K562 (cell line): ENCODE measurements around the gene TTC24. TPM values are rescaled to one million over a fixed set of nuclear protein-coding genes. Genes with fewer than 3 reads are reported as not detected.
A peak's percentile ranks its signal among the peaks of the same experiment; 100 is the strongest.

Source experiments
- ATAC-seq: fragments of 200-7000 bp; cut with Tn5 transposase; 3 replicates; pipeline ENCODE4 v1.9.1; 2020; ENCODE audit warnings: moderate library complexity
- BruUV-seq: library from RNA; stranded (reverse); fragments of 400-500 nt; replicated peaks from 2 replicates; lab custom pipeline; 2021; lab: Mats Ljungman, UMichigan
- CTCF ChIA-PET: fragments of 300-600 bp; formaldehyde crosslinking; extraction: SDS; loops from one replicate; lab custom pipeline; 2021; ENCODE audit warnings: low intra/inter-chr PET ratio; lab: Yijun Ruan, JAX
- POLR2A ChIA-PET: fragments of 300-600, 350-650 bp; sonication (Branson Sonifier 250); formaldehyde crosslinking; extraction: SDS; loops from one replicate; lab custom pipeline; 2021; ENCODE audit warnings: antibody characterized with exemption, inconsistent platforms; lab: Yijun Ruan, JAX
- DNase-seq, 4 experiments: peaks; one replicate each; pipeline versions ENCODE4 v3.0.0 to v3.0.0-alpha.2; 2011 to 2018; ENCODE audit warnings: low spot score in 3 of 4, mixed read lengths in 3 of 4; ENCODE audit errors: extremely low read depth in 1 of 4
- FAIRE-seq: peaks from 2 replicates; lab custom pipeline; 2011; peaks lifted over from hg19 to GRCh38; lab: Jason Lieb, UNC
- H2AFZ ChIP-seq: 2 replicates; pipeline ENCODE4 v1.6.0; 2011; ENCODE audit warnings: low read depth, low read length, control low read depth, inconsistent platforms
- H3K27ac ChIP-seq: fragments of 200-600 bp; 3 replicates; pipeline ENCODE4 v1.8.0; 2011; ENCODE audit warnings: low read depth, mild to moderate bottlenecking, control low read depth, inconsistent platforms, low read length, moderate library complexity, mixed read lengths; ENCODE audit errors: extremely low read depth
- H3K27me3 ChIP-seq, 2 experiments: fragments of 300-600 bp in 1 of 2; 2 replicates in 1 of 2; 3 replicates in 1 of 2; pipeline versions ENCODE4 v1.6.0 to v1.8.0; 2011; ENCODE audit warnings: inconsistent platforms in 2 of 2, low read length in 2 of 2, mild to moderate bottlenecking in 1 of 2, mixed read lengths in 1 of 2, moderate library complexity in 1 of 2; ENCODE audit not compliant: control insufficient read depth in 2 of 2, insufficient read depth in 2 of 2
- H3K36me3 ChIP-seq: fragments of 300-600 bp; 3 replicates; pipeline ENCODE4 v1.8.0; 2011; ENCODE audit warnings: mild to moderate bottlenecking, low read length, inconsistent platforms; ENCODE audit not compliant: control insufficient read depth, insufficient read depth
- H3K4me1 ChIP-seq, 2 experiments: fragments of 200-600 bp in 1 of 2; replicated peaks in 1 of 2; 2 replicates in 1 of 2; 3 replicates in 1 of 2; pipeline versions ENCODE4 v1.5.1 to v1.8.0; 2011; ENCODE audit warnings: inconsistent platforms in 2 of 2, low read length in 2 of 2, mild to moderate bottlenecking in 1 of 2, mixed read lengths in 1 of 2, moderate library complexity in 1 of 2; ENCODE audit not compliant: control insufficient read depth in 2 of 2, insufficient read depth in 2 of 2
- H3K4me2 ChIP-seq: 2 replicates; pipeline ENCODE4 v1.6.1; 2011; ENCODE audit warnings: low read length, control low read depth, inconsistent platforms, mixed read lengths; ENCODE audit not compliant: insufficient read depth
- H3K4me3 ChIP-seq: fragments of 200-600 bp; sonication (generic), shearing (Covaris generic); 2 replicates; pipeline ENCODE4 v1.5.1; 2016; ENCODE audit warnings: control low read depth, inconsistent platforms
- H3K79me2 ChIP-seq: fragments of 200-600 bp; 3 replicates; pipeline ENCODE4 v1.8.0; 2011; ENCODE audit warnings: low read length, inconsistent platforms; ENCODE audit not compliant: control insufficient read depth, insufficient read depth
- H3K9ac ChIP-seq, 2 experiments: 2 replicates each; pipeline versions ENCODE4 v1.6.0 to v1.6.1; 2011; ENCODE audit warnings: low read depth in 2 of 2, low read length in 2 of 2, control low read depth in 1 of 2, inconsistent platforms in 1 of 2, mild to moderate bottlenecking in 1 of 2, mixed read lengths in 1 of 2; ENCODE audit not compliant: insufficient read depth in 1 of 2
- H3K9me1 ChIP-seq: one replicate; pipeline ENCODE4 v1.6.0; 2011; ENCODE audit warnings: inconsistent platforms, mild to moderate bottlenecking, low read length, moderate library complexity; ENCODE audit not compliant: control insufficient read depth, insufficient read depth
- H3K9me3 ChIP-seq: replicated peaks from 2 replicates; pipeline ENCODE4 v1.5.1; 2011; ENCODE audit warnings: low read depth, low read length, inconsistent platforms; ENCODE audit not compliant: control insufficient read depth, insufficient read depth
- H4K20me1 ChIP-seq: replicated peaks from 2 replicates; pipeline ENCODE4 v1.6.1; 2011; ENCODE audit warnings: low read length, inconsistent platforms, mixed read lengths; ENCODE audit not compliant: control insufficient read depth, insufficient read depth
- CBX3 ChIP-seq, 2 experiments: IDR thresholded peaks; 1 replicate in 1 of 2; 2 replicates in 1 of 2; pipeline ENCODE4 v1.6.1; 2012; ENCODE audit warnings: inconsistent platforms in 2 of 2, low read length in 2 of 2, borderline replicate concordance in 1 of 2, control low read depth in 1 of 2
- CCAR2 ChIP-seq: fragments of 200-400 bp; formaldehyde crosslinking; IDR thresholded peaks from 2 replicates; pipeline ENCODE4 v1.6.1; 2017; ENCODE audit warnings: mild to moderate bottlenecking, low read depth, low read length
- CTBP1 ChIP-seq: fragments of 450-650 bp; IDR thresholded peaks from 2 replicates; pipeline ENCODE4 v1.6.1; 2016; ENCODE audit warnings: borderline replicate concordance
- DIDO1 ChIP-seq: fragments of 450-650 bp; IDR thresholded peaks from 2 replicates; pipeline ENCODE4 v1.6.1; 2016; ENCODE audit warnings: low read depth, missing biosample characterization, missing genetic modification characterization
- DMBX1 ChIP-seq: fragments of 250-450 bp; sonication (Bioruptor Pico); IDR thresholded peaks from 2 replicates; pipeline ENCODE4 v1.8.0; 2022; ENCODE audit warnings: inconsistent platforms, mild to moderate bottlenecking, moderate library complexity, borderline replicate concordance
- E2F3 ChIP-seq: fragments of 250-450 bp; sonication (Bioruptor Pico); IDR thresholded peaks from 2 replicates; pipeline ENCODE4 v1.4.0; 2020; ENCODE audit warnings: mild to moderate bottlenecking
- ETV1 ChIP-seq: fragments of 450-650 bp; conservative IDR thresholded peaks from 2 replicates; pipeline ENCODE4 v1.6.1; 2016; ENCODE audit warnings: missing genetic modification characterization, control low read depth, low read depth, missing compliant biosample characterization
- HDAC2 ChIP-seq: fragments of 450-650 bp; IDR thresholded peaks from 2 replicates; pipeline ENCODE4 v1.6.1; 2016; ENCODE audit warnings: mild to moderate bottlenecking
- HSF4 ChIP-seq: fragments of 250-450 bp; sonication (Bioruptor Pico); IDR thresholded peaks from 2 replicates; pipeline ENCODE4 v2.1.2; 2022; ENCODE audit warnings: mild to moderate bottlenecking, moderate library complexity, borderline replicate concordance
- KDM5B ChIP-seq: fragments of 200-600 bp; sonication (generic); IDR thresholded peaks from 2 replicates; pipeline ENCODE4 v1.6.1; 2012; ENCODE audit warnings: low read depth, mild to moderate bottlenecking, moderate library complexity, low read length, control low read depth, inconsistent platforms; ENCODE audit not compliant: insufficient replicate concordance
- L3MBTL2 ChIP-seq: fragments of 450-650 bp; IDR thresholded peaks from 2 replicates; pipeline ENCODE4 v1.6.1; 2016; ENCODE audit warnings: mild to moderate bottlenecking, moderate library complexity
- NBN ChIP-seq: fragments of 450-650 bp; IDR thresholded peaks from 2 replicates; pipeline ENCODE4 v1.6.1; 2016; ENCODE audit warnings: low read depth, mild to moderate bottlenecking
- NR1H2 ChIP-seq: sonication (generic); formaldehyde crosslinking; IDR thresholded peaks from 2 replicates; pipeline ENCODE4 v1.4.0; 2020; ENCODE audit warnings: mild to moderate bottlenecking, missing genetic modification reagents
- POLR2AphosphoS5 ChIP-seq: IDR thresholded peaks from 2 replicates; pipeline ENCODE4 v1.6.1; 2011; ENCODE audit warnings: mild to moderate bottlenecking, low read depth, low read length, moderate library complexity; ENCODE audit not compliant: control insufficient read depth, insufficient read depth
- ZNF134 ChIP-seq: fragments of 250-450 bp; sonication (Bioruptor Pico); conservative IDR thresholded peaks from 2 replicates; pipeline ENCODE4 v1.4.0; 2020
- ZNF232 ChIP-seq: sonication (generic); formaldehyde crosslinking; IDR thresholded peaks from 2 replicates; pipeline ENCODE4 v1.8.0; 2022; ENCODE audit warnings: mild to moderate bottlenecking, missing genetic modification reagents
- ZNF785 ChIP-seq: fragments of 250-450 bp; sonication (Bioruptor Pico); IDR thresholded peaks from 2 replicates; pipeline ENCODE4 v1.4.0; 2020; ENCODE audit warnings: mild to moderate bottlenecking
- WGBS: fragments of 100-300 bp; shearing (Covaris generic); methylation state at CpG from one replicate; pipeline ENCODE4 v1.1.6; 2016; ENCODE audit warnings: low coverage, mixed read lengths; ENCODE audit not compliant: insufficient coverage; ENCODE audit errors: missing lambda C conversion rate; 5-methylcytosine and 5-hydroxymethylcytosine counted together
- in situ Hi-C: fragments of 300-500 bp; cut with MboI; formaldehyde crosslinking; loops from 4 replicates; pipeline ENCODE4 v1.15.0; 2018; ENCODE audit warnings: inconsistent platforms, mixed read lengths
- intact Hi-C: fragments of 100-400 bp; cut with micrococcal nuclease; formaldehyde crosslinking; loops from 2 replicates; pipeline ENCODE4 v1.14.2; 2022
- polyA plus RNA-seq, 8 experiments: library from polyadenylated mRNA; depleted of rRNA in 4 of 8; stranded (reverse) in 5 of 8; unstranded in 3 of 8; fragments of >200 nt; fragmentation: Nextera tagmentation in 2 of 8; fragmentation: Illumina TruSeq in 1 of 8; extraction: Ambion mirVana in 2 of 8; extraction: Trizol in 1 of 8; gene quantifications; 2 replicates each; pipeline versions ENCODE4 v1.2.1 to v1.2.3, GENCODE V29; 2011 to 2014; ENCODE audit warnings: inconsistent platforms in 1 of 8, missing spikeins in 1 of 8
- total RNA-seq, 7 experiments: library from RNA; depleted of rRNA in 6 of 7; stranded (reverse); fragments of >200 nt in 6 of 7; fragmentation: Illumina TruSeq in 2 of 7; extraction: Trizol in 2 of 7; gene quantifications; 2 replicates each; pipeline versions ENCODE4 v1.2.1 to v1.2.3, GENCODE V29; 2011 to 2021; ENCODE audit warnings: low replicate concordance in 1 of 7
- TF ChIP-seq, protein P1 (sequence below): sonication (generic); formaldehyde crosslinking; IDR thresholded peaks from 2 replicates; pipeline ENCODE4 v1.9.0; 2022; ENCODE audit warnings: mild to moderate bottlenecking, missing genetic modification reagents
- TF ChIP-seq, protein P2 (sequence below): conservative IDR thresholded peaks from 2 replicates; pipeline ENCODE4 v1.6.1; 2011; ENCODE audit warnings: low read depth, mild to moderate bottlenecking, low read length; ENCODE audit not compliant: control insufficient read depth
- TF ChIP-seq, protein P3 (sequence below): fragments of 250-450 bp; sonication (Bioruptor Pico); IDR thresholded peaks from 2 replicates; pipeline ENCODE4 v1.9.0; 2021; ENCODE audit warnings: mild to moderate bottlenecking

TTC24 gene
- total and polyA plus RNA-seq, 9 of the 15 experiments (the other 6 are each of a cell fraction or from before 2014, with no cell fraction given): not detected

DNA sequence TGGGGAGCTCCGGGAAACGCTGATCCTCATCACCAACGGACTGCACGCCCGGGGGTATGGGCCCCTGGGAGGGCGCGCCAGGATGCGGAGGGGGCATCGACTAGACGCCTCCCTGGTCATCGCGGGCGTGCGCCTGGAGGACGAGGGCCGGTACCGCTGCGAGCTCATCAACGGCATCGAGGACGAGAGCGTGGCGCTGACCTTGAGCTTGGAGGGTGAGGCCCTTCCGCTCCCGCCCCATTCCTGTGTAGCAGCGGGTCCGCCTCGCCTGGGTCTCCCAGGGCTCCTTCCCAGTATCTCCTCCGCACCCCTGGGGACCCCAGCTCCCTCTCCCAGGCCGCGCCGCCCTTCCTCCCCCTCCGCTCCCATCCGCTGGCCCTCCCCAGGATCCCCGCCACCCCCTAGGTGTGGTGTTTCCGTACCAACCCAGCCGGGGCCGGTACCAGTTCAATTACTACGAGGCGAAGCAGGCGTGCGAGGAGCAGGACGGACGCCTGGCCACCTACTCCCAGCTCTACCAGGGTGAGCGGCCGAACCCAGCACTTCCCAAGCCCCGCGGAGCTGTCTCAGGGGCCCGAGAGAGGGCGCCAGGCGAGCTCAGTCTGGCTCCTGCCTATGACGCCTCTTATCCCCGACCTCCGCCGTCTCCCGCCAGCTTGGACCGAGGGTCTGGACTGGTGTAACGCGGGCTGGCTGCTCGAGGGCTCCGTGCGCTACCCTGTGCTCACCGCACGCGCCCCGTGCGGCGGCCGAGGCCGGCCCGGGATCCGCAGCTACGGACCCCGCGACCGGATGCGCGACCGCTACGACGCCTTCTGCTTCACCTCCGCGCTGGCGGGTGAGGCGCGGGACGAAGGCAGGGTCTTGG lies 44.7 kb downstream of the TTC24 start:
- H4K20me1 ChIP-seq: peaks cover 4% of the 10 kb centered on the region; the same call in 1 of the 2 replicates
- CTCF ChIA-PET: interaction anchor here (0.6 to 4.0 kb wide), 6 partner anchors 9 to 1410 kb away, joined by 3 to 58 read pairs (median 3); no protein-coding TSS in a partner anchor
- POLR2A ChIA-PET: interaction anchor here (0.6 to 2.0 kb wide), 12 partner anchors 9 to 281 kb away, joined by 3 to 14 read pairs (median 4); no protein-coding TSS in a partner anchor
- intact Hi-C loops (no loop called here), in situ Hi-C loops (no loop called here)
- DNase-seq: peak; percentile 77 to 91 (median 80)
- no peak for FAIRE-seq
- H3K27me3 ChIP-seq: no peaks in the 10 kb centered on the region
- peak; percentile 94 for ATAC-seq
- no peaks in the 10 kb centered on the region for H3K79me2 ChIP-seq
- H3K4me3 ChIP-seq: peak overlapping the region; percentile 52
- peak overlapping the region; percentile 71; the same call in 2 of the 3 replicates for H3K27ac ChIP-seq
- BruUV-seq: TSS peak; percentile 84
- H3K4me1 ChIP-seq: peaks cover under 1 to 25% of the 10 kb centered on the region in 2 experiments; a peak in 4 of 5 replicates
- no peaks in the 10 kb centered on the region for H3K36me3 ChIP-seq
- 8% methylated on average over 66 of the region's 87 CpGs for WGBS
- peak overlapping the region; percentile 98 for H2AFZ ChIP-seq
- H3K9me1 ChIP-seq: no peaks in the 10 kb centered on the region
- H3K4me2 ChIP-seq: peak overlapping the region; percentile 85
- H3K9me3 ChIP-seq: no peaks in the 10 kb centered on the region
- H3K9ac ChIP-seq: peak overlapping the region; percentile 75 to 96; a peak in 3 of 4 replicates
- TF ChIP-seq ZNF134 (CRISPR knock-in tag) (no peak), DIDO1 (tag) (peak; percentile 61; the same call in 1 of the 2 replicates), ZNF785 (CRISPR knock-in tag) (no peak), KDM5B (peak; percentile 71), CTBP1 (peak; percentile 70; the same call in 1 of the 2 replicates), E2F3 (CRISPR knock-in tag) (peak; percentile 80), ZNF232 (CRISPR knock-in tag) (peak; percentile 71), NBN (0 out of 2 replicates have a peak, but pooled peaks have one; percentile 21), ETV1 (tag) (peak; percentile 23; the same call in 1 of the 2 replicates), HDAC2 (0 out of 2 replicates have a peak, but pooled peaks have one; percentile 12), L3MBTL2 (peak; percentile 96), DMBX1 (CRISPR knock-in tag) (peak; percentile 72; the same call in 1 of the 2 replicates), HSF4 (no peak), CCAR2 (no peak), CBX3 (IDR thresholded peaks at IDR 0.05; ENCODE audit: borderline replicate concordance in 1 of 2, low read length in 2 of 2) (0 out of 3 replicates have a peak, but pooled peaks of 1 of the 2 experiments have one; percentile 30), POLR2AphosphoS5 (peak; percentile 78), NR1H2 (CRISPR knock-in tag) (0 out of 2 replicates have a peak, but pooled peaks have one; percentile 75)
- TF ChIP-seq, protein P1, sequence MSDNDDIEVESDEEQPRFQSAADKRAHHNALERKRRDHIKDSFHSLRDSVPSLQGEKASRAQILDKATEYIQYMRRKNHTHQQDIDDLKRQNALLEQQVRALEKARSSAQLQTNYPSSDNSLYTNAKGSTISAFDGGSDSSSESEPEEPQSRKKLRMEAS: peak; percentile 28
- TF ChIP-seq, protein P2, sequence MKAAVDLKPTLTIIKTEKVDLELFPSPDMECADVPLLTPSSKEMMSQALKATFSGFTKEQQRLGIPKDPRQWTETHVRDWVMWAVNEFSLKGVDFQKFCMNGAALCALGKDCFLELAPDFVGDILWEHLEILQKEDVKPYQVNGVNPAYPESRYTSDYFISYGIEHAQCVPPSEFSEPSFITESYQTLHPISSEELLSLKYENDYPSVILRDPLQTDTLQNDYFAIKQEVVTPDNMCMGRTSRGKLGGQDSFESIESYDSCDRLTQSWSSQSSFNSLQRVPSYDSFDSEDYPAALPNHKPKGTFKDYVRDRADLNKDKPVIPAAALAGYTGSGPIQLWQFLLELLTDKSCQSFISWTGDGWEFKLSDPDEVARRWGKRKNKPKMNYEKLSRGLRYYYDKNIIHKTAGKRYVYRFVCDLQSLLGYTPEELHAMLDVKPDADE: peak; percentile 49; the same call in 1 of the 2 replicates
- TF ChIP-seq, protein P3, sequence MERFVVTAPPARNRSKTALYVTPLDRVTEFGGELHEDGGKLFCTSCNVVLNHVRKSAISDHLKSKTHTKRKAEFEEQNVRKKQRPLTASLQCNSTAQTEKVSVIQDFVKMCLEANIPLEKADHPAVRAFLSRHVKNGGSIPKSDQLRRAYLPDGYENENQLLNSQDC (CRISPR knock-in tag): no peak
